ENCODE results near the gene GABRG3. TPM values are rescaled to one million over a fixed set of nuclear protein-coding genes. Genes with fewer than 3 reads are reported as not detected.

The GABRG3 gene
- total and polyA plus RNA-seq, 2 donors from 2014 or later: not detected

DNA sequence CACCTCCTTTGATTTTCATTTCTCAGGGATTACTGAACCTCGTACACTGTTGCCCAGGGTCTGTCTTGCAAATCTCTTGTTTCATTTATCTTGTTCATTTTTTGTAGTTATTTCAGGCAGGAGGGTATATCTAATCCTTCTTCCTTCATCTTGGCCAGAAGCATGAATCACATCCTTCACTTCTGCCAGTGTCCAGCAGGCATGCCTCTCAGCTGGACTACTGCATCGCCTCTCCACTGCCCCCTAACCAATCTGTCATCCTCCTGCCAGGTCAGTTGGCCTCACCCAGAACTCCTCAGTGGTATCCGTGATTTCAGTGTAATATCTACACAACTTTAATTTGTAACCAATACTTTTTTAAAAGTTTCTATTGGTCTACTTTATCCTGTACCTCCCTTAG lies 297.9 kb downstream of the GABRG3 start:
- H3K27me3 ChIP-seq (ENCODE audit: control insufficient read depth, insufficient read depth, low read length): no peaks in the 10 kb centered on the region
- H3K9me3 ChIP-seq (ENCODE audit: control insufficient read depth in 2 of 3, insufficient read depth in 1 of 3, low read length in 3 of 3): no peaks in the 10 kb centered on the region
- no peak overlapping the region for H3K27ac ChIP-seq (ENCODE audit: low read depth in 2 of 2, low read length in 2 of 2)
- intact Hi-C loops (cut with DNase I): no loop called here
- H3K9ac ChIP-seq (ENCODE audit: low read length in 3 of 3): no peak overlapping the region
- no peak overlapping the region for H3K4me3 ChIP-seq (ENCODE audit: low read length in 3 of 3)
- DNase-seq: no peak
- FAIRE-seq: no peak
- TF ChIP-seq CTCF (IDR thresholded peaks at IDR 0.05; ENCODE audit: borderline replicate concordance, extremely low read depth, insufficient read depth): no peak
- H3K36me3 ChIP-seq (ENCODE audit: control insufficient read depth in 2 of 3, insufficient read depth in 3 of 3, low read length in 3 of 3): no peaks in the 10 kb centered on the region
- no peaks in the 10 kb centered on the region for H3K4me1 ChIP-seq (ENCODE audit: control insufficient read depth in 2 of 3, insufficient read depth in 2 of 3, low read depth in 1 of 3, low read length in 3 of 3)

DNA sequence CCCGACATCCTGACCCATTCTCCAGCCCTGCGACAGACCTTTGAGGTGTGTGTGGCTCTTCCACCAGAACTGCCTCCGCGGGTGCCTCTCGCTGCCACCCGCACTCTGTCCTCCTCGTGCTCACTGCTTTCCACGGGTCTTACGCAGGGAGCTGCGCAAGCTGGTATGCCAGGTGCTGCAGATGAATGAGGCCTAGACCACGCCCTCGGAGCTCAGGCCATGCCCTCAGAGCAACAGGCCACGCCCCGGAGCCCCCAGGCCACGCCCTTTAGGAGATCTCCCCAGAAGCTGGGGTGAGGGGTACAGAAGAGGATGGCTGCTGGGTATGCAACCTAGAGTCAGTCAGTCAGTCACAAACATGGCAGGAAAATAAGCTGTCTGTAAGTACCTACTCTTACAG lies 300.3 kb downstream of the GABRG3 start:
- Histone ChIP-seq H3K36me3 (ENCODE audit: control insufficient read depth in 2 of 3, insufficient read depth in 3 of 3, low read length in 3 of 3) (no peaks in the 10 kb centered on the region), H3K4me1 (ENCODE audit: control insufficient read depth in 2 of 3, insufficient read depth in 2 of 3, low read depth in 1 of 3, low read length in 3 of 3) (no peaks in the 10 kb centered on the region), H3K27ac (ENCODE audit: low read depth in 2 of 2, low read length in 2 of 2) (no peak overlapping the region), H3K27me3 (ENCODE audit: control insufficient read depth, insufficient read depth, low read length) (no peaks in the 10 kb centered on the region), H3K9me3 (ENCODE audit: control insufficient read depth in 2 of 3, insufficient read depth in 1 of 3, low read length in 3 of 3) (no peaks in the 10 kb centered on the region), H3K9ac (ENCODE audit: low read length in 3 of 3) (no peak overlapping the region), H3K4me3 (ENCODE audit: low read length in 3 of 3) (no peak overlapping the region)
- no peak for TF ChIP-seq CTCF (IDR thresholded peaks at IDR 0.05; ENCODE audit: borderline replicate concordance, extremely low read depth, insufficient read depth)
- no peak for FAIRE-seq
- DNase-seq: no peak
- intact Hi-C loops (cut with DNase I): no loop called here

- H3K36me3 ChIP-seq (ENCODE audit: control insufficient read depth in 2 of 3, insufficient read depth in 3 of 3, low read length in 3 of 3): no peaks in the 10 kb centered on the region
- no peak for FAIRE-seq
- intact Hi-C loops (cut with DNase I): no loop called here
- H3K4me3 ChIP-seq (ENCODE audit: low read length in 3 of 3): no peak overlapping the region
- no peak overlapping the region for H3K9ac ChIP-seq (ENCODE audit: low read length in 3 of 3)
- no peak overlapping the region for H3K27ac ChIP-seq (ENCODE audit: low read depth in 2 of 2, low read length in 2 of 2)
- DNase-seq: no peak
- TF ChIP-seq CTCF (IDR thresholded peaks at IDR 0.05; ENCODE audit: borderline replicate concordance, extremely low read depth, insufficient read depth): no peak
- H3K4me1 ChIP-seq (ENCODE audit: control insufficient read depth in 2 of 3, insufficient read depth in 2 of 3, low read depth in 1 of 3, low read length in 3 of 3): no peaks in the 10 kb centered on the region
- no peaks in the 10 kb centered on the region for H3K9me3 ChIP-seq (ENCODE audit: control insufficient read depth in 2 of 3, insufficient read depth in 1 of 3, low read length in 3 of 3)
- no peaks in the 10 kb centered on the region for H3K27me3 ChIP-seq (ENCODE audit: control insufficient read depth, insufficient read depth, low read length)
These were observed 301.4 kb downstream of the GABRG3 start for GRCh38 chr15:27272427-27272826.

- no peak for FAIRE-seq
- no peak overlapping the region for H3K9ac ChIP-seq (ENCODE audit: low read length in 3 of 3)
- intact Hi-C loops (cut with DNase I): no loop called here
These were observed 302.5 kb downstream of the GABRG3 start for GRCh38 chr15:27273506-27273905.

More at GRCh38 chr15:27273506-27273905, 302.5 kb downstream of the GABRG3 start:
- no peaks in the 10 kb centered on the region for H3K36me3 ChIP-seq (ENCODE audit: control insufficient read depth in 2 of 3, insufficient read depth in 3 of 3, low read length in 3 of 3)
- H3K27me3 ChIP-seq (ENCODE audit: control insufficient read depth, insufficient read depth, low read length): no peaks in the 10 kb centered on the region
- no peaks in the 10 kb centered on the region for H3K9me3 ChIP-seq (ENCODE audit: control insufficient read depth in 2 of 3, insufficient read depth in 1 of 3, low read length in 3 of 3)
- no peaks in the 10 kb centered on the region for H3K4me1 ChIP-seq (ENCODE audit: control insufficient read depth in 2 of 3, insufficient read depth in 2 of 3, low read depth in 1 of 3, low read length in 3 of 3)
- no peak for TF ChIP-seq CTCF (IDR thresholded peaks at IDR 0.05; ENCODE audit: borderline replicate concordance, extremely low read depth, insufficient read depth)
- H3K4me3 ChIP-seq (ENCODE audit: low read length in 3 of 3): no peak overlapping the region
- H3K27ac ChIP-seq (ENCODE audit: low read depth in 2 of 2, low read length in 2 of 2): no peak overlapping the region
- DNase-seq: no peak
